H1 (cell line): ENCODE results near the gene ADCK1. TPM values are rescaled to one million over a fixed set of nuclear protein-coding genes. Genes with fewer than 3 reads are reported as not detected.

ENCODE experiments used
- TAF7 ChIP-seq: optimal IDR thresholded peaks from 2 replicates; pipeline ENCODE3; 2011; ENCODE audit warnings: low read depth, mild to moderate bottlenecking, inconsistent platforms, low read length, moderate library complexity, borderline replicate concordance
- polyA plus RNA-seq, 7 experiments: library from polyadenylated mRNA; depleted of rRNA in 3 of 7; stranded (reverse) in 5 of 7; unstranded in 2 of 7; fragments of >200 nt in 5 of 7; fragments of 200-250 nt in 2 of 7; gene quantifications; 1 replicate in 5 of 7; 2 replicates in 1 of 7; 4 replicates in 1 of 7; pipeline versions ENCODE4 v1.2.1 to v1.2.3, GENCODE V29; 2011 to 2013; ENCODE audit warnings: missing spikeins in 2 of 7, mixed read lengths in 2 of 7
- total RNA-seq: library from RNA; stranded (reverse); fragmentation: NEBNext Ultra II Directional; extraction: Animal tissue kit (Norgen Biotek cat#: 25700); gene quantifications from 2 replicates; pipeline ENCODE4 v1.2.1, GENCODE V29; 2021

The ADCK1 gene
- total and polyA plus RNA-seq, 2 of the 8 experiments (the other 6 are each of a cell fraction or from before 2014, with no cell fraction given), result 11.0 to 16.8 TPM

- no peak for TF ChIP-seq TAF7
These were observed 127.0 kb downstream of the ADCK1 start (continued) for GRCh38 chr14:77926942-77927341.
